NOMO-1 (cell line): ENCODE measurements around the gene CDK4.

Experiments used
- DNase-seq, 2 experiments: peaks; one replicate each; lab custom pipeline; 2025; ENCODE audit not compliant: unreplicated experiment in 2 of 2; lab: John Stamatoyannopoulos, UW

The CDK4 gene

DNA sequence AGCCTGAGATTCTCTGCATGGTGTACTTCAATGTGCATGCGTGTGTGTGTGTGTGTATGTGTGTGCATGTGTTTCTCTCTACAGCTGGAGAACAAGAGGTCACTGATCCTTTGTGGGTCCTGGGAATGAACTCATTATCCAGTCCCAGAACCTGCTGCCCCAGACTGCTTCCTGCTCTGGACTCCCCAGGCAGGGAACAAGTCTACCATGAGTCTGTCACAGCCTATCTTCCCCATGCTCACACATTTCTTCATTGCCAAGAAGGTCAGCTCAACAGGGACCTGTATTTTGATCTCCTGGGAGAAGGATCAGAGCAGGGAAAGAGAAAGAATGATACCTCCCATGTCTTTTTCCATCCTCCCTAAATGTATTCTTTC is 10.7 kb downstream of the CDK4 start:
- no peak for DNase-seq

GRCh38 chr12:57740656-57741412 is 11.3 kb downstream of the CDK4 start:
- peak; percentile 28 to 31 for DNase-seq

DNA sequence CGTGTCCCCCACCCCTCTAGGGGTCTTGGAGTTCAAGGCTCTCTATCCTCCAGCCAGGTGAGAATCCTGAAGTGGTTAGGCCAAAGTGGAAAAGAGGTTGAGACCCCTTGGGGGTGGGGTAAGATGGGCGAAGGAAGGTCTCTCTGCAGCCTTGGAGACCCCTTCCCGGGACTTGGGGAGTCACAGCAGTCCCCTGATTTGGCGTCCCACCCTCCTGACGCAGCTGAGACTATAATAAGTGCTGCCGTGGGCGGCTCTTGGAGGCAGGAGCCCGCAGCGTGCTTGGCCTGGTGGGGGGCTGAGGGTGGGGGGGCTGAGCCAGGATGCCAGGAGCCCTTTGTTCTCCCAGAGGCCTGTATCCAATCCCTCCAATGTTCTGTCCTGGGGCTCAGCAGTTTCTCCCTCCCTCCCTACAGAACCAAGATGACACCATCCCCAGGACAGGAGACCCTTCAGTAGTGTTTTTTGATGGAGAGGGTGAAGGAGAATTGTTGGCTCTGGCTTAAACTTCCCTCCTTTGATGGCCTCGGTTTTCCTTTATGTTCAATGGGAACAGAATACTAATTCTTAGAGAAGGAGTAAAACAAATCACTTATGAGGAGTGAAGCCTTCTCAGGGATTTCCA is 12.1 kb downstream of the CDK4 start:
- DNase-seq: no peak

GRCh38 chr12:57739387-57739786 is 12.7 kb downstream of the CDK4 start:
- DNase-seq: no peak

DNA sequence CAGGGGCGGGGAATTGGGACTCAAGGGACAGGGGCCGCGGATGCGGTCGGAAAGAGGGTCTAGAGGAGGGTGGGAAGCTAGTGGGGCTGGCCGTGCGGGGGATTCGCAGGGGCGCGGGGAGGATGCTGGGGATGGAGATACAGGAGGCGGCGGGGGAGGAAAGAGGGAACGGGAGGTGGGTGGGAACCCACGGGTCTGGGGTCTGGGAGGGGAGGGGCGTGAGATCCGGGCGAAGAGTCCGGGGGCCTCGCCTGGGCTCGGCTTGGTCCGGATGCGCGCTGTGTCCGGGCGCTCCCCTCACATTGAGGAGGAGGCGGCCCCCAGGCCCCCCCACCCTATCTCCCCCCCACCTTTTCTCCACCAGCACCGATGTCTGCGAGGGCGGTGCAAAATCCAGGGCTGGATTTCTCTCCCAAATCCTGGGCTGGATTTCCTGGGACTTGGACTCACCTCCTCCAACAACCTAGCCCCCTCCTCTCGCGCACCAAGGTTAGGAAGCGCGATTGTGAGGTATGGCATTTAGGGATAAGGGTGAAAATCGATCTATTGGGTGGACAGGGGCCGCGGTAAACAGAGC is 13.4 kb downstream of the CDK4 start, which contains the start of gene AGAP2:
AGAP2 (minus strand) TSS at position 82 of the 577 bp plus-strand sequence. CDS start 496 bp downstream, outside the sequence.
- DNase-seq: no peak

DNA sequence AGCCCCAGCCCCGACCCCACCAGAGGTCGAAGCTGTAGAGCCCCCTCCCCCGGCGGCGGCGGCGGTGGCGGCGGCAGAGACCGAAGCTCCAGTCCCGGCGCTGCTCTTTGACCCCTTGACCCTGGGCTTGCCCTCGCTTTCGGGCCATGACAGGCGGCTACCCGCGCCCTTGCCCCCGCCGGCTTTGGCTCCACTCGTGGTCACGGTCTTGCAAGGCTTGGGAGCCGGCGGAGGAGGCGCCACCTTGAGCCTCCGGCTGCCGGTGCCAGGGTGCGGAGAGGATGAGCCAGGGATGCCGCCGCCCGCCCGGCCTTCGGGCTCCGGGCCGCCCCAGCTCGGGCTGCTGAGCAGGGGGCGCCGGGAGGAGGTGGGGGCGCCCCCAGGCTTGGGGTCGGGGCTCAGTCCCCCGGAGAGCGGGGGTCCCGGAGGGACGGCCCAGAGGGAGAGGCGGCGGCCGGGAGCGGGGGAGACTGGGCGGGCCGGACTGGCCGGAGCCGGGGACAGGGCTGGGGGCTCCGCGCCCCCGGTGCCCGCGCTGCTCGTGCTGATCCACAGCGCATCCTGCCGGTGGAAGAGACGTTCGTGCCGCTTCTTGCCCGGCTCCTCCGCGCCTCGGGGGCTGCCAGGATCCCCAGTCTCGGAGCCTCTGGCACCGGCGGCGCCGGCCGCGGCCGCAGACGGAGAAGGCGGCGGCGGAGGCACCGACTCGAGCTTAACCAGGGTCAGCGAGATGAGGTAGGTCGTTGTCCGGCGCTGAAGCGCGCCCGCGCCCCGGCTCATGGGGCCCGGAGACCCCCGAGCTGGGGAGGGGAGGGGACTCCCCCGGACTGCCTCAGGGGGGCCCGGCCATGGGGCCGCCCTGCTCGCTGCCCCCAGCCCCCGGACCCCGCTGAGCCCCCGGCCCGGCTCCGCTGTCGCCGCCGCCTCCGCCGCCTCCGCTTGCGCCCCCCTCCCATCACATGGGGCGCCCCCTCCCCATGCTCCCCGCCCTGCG is 14.3 kb downstream of the CDK4 start:
- no peak for DNase-seq

- DNase-seq: no peak
Measured at GRCh38 chr12:57736741-57737466, 15.2 kb downstream of the CDK4 start.

DNA sequence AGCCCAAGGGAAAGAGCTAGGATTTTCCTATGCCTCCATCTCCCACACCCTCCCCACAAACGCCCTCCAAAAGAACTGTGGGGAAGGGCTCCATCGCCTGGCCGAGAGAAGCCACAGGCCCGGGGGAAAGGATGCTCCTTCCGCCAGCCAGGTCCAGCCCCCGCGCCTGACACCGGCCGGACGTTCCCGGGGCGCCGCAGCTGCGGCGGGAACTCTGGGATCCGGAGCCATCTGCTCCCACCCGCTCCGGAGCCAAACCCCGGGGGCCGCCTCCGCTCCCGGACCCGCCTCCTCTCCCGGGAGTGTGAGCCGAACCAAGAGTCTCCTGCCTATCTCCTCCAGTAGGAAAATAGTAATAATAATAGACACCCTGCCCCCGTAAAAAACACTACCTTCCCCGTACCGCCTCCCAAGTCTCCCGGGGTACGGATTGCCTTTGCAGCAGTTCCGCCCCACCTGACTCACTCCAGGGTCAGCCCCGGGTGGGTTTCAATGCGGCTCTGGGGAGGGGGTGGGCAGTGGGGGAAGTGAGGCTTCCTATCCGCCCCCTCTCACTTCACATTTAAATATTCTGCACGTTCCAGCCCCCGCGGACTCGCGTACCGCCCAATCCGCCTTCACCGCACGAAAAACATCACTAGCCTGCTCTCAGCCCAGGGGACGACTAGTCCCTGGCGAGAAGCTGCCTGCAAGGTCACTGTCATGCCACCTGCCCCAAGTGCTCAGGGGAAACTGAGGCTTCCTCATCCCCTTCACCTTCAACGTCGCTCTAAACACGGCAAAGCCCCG is 16.0 kb downstream of the CDK4 start:
- DNase-seq: no peak

DNA sequence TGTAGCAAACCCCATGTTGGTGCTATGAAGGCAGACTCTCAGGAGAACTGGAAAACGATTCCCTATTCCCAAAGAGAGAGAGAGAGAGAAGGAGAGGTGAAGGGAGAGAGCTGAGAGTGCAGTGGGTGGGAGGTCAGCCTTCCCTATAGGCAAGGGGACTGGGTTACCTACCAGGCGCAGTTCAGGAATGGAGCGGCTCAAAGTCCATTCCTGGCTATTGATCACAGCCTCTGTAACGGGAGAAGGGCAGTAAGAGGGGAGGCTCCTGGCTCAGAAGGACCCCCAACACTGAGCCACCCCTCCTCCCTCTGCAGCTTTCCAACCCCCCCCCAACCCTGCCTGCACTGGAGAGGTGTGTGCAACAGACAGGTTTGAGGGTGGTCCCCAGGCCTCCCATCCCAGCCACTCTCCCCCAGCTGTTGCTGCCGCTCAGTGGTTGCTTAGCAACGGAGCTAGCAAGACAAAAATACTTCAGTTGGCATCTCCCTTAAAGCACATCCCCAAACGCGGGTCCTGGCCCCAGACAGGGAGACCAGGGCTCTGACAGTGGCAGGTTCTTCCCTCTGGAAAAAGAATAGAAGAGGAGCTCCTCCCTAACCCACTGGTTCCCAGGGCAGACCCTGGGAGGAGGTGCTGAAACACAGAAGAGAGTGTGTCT is 16.8 kb downstream of the CDK4 start:
- DNase-seq: no peak

GRCh38 chr12:57734591-57734990 is 17.5 kb downstream of the CDK4 start:
- no peak for DNase-seq

DNA sequence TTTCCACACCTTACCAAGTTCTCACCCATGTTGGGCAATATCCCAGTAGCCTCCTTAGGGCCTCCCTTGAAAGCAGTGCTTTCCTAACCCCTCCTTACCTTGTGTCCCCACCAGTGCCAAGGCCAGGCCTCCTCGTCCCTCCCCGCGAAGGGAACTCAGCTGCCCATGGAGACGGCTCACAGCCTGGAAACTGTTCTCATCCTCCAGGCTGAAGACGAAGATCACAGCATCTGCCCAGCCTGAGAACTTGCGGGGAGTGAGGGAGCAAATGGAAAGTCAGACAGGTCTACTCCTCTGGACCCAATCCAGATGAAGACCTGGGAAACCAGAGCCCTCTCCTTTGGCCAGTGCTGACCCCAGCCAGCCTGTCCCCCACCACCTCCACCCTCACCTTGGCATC is 18.2 kb downstream of the CDK4 start:
- no peak for DNase-seq

GRCh38 chr12:57732726-57733593 is 19.1 kb downstream of the CDK4 start:
- no peak for DNase-seq

GRCh38 chr12:57732270-57732669 is 19.8 kb downstream of the CDK4 start:
- DNase-seq: no peak

GRCh38 chr12:57731411-57732080 is 20.6 kb downstream of the CDK4 start:
- no peak for DNase-seq

DNA sequence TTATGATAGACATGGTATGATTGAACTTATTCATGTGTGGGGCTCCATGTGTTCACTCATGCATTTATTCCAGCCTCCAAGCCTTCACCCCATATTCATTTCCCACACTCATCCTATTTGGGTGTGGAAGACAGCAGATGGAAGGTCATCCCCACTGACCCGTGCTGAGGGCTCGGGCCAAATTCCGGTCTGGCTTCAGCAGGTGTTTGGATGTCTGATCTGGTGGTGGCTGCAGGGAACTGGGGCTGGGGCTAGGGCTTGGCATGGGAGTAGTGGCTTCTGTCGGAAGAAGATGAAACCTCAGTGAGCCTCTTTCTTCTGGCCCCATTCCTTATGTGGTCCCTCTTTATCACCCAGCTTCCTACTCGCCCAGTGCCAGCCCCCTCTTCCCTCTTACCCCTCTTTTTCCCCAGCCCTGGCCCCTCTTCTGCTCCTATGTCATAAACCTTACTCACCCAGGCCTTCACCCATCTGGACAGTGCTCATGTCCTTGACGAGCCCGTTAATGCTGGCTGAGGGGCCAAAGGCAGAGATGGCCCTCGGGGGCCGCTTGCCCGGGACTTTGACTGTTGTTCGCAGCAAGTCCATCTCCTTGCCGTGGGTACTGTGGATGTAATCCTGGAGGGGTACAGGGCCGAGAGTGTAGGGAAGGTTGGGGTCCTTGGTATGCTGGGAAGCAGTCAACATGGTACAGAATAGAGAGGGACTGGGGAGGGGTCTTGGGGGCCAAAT is 21.6 kb downstream of the CDK4 start:
- DNase-seq: no peak

DNA sequence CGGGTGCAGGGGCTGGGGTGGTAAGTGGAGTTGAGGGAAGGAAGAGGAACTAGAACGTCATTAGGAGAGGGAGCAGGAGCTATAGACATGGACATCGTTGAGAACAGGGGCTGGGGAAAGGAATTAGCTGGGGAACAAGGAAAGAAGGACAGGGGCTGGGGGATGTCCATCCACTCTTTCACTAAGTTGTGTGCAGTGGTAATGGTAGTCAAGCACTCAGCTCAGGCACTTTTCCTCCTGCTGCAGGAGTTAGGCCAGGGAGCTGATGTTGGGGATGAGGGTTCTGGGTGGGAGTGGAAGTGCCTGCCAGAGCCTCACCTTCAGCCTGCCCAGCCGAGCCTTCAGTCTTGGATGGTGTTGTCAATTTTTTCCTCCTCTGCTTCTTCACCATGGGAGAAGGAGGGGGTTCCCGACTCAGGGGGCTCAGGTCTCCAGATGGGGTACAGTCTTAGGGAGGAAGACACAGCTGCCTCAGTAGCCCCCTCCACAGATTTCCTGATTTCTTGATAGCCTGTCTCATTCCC is 22.7 kb downstream of the CDK4 start:
- DNase-seq: no peak
